Body of pancreas (tissue), 4 donors: Measurements from ENCODE around the gene AOC2.

ENCODE experiments used
- CTCF ChIP-seq, 7 experiments: fragments of 450-650 bp in 4 of 7; fragments of 200-600 bp in 3 of 7; sonication (generic) in 3 of 7; IDR thresholded peaks; one replicate each; pipeline ENCODE4 v1.5.1; 2016 to 2019; ENCODE audit warnings: antibody characterized with exemption in 7 of 7
- POLR2A ChIP-seq, 3 donors: fragments of 450-650 bp; IDR thresholded peaks; one replicate each; pipeline ENCODE4 v1.6.1; 2016; ENCODE audit warnings: antibody characterized with exemption in 3 of 3, mild to moderate bottlenecking in 2 of 3

- TF ChIP-seq CTCF (IDR thresholded peaks at IDR 0.05) (no peak), POLR2A (IDR thresholded peaks at IDR 0.05) (no peak)
Observed at GRCh38 chr17:42795465-42795864, 48.9 kb upstream of the AOC2 start.
